ENCODE data around the gene RPL36AL.
A peak's percentile ranks its signal among the peaks of the same experiment; 100 is the strongest.

The RPL36AL gene

DNA sequence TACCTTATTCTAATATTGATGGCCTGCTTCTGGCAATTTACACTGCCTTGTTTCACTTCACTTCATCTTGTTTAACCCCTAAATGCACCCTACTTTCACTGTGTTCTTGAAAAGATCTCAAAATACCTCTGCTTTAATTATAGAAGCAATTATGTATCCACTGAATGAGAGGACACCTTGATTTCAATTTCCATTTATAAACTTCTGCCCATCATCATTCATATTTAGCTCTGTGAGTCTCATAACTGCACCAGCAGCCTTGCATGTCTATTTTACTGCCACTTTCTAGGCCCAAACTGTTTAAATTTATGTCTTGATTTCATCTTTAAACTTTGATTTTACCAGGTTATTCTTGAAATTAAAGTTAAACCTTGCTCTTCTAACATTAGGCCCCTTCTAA lies 21.7 kb upstream of the RPL36AL start:
- no peak overlapping the region for H3K4me3 ChIP-seq (ENCODE audit: severe bottlenecking)
- no peaks in the 10 kb centered on the region for H3K4me1 ChIP-seq (ENCODE audit: insufficient read depth, poor library complexity, severe bottlenecking)
- H3K9me3 ChIP-seq (ENCODE audit: severe bottlenecking), result no peaks in the 10 kb centered on the region
- H3K27me3 ChIP-seq (ENCODE audit: insufficient read depth, poor library complexity, severe bottlenecking), result no peaks in the 10 kb centered on the region
- no peak for DNase-seq (ENCODE audit: low spot score)
- TF ChIP-seq, protein P1, sequence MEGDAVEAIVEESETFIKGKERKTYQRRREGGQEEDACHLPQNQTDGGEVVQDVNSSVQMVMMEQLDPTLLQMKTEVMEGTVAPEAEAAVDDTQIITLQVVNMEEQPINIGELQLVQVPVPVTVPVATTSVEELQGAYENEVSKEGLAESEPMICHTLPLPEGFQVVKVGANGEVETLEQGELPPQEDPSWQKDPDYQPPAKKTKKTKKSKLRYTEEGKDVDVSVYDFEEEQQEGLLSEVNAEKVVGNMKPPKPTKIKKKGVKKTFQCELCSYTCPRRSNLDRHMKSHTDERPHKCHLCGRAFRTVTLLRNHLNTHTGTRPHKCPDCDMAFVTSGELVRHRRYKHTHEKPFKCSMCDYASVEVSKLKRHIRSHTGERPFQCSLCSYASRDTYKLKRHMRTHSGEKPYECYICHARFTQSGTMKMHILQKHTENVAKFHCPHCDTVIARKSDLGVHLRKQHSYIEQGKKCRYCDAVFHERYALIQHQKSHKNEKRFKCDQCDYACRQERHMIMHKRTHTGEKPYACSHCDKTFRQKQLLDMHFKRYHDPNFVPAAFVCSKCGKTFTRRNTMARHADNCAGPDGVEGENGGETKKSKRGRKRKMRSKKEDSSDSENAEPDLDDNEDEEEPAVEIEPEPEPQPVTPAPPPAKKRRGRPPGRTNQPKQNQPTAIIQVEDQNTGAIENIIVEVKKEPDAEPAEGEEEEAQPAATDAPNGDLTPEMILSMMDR (IDR thresholded peaks at IDR 0.05; ENCODE audit: poor library complexity, severe bottlenecking), result no peak
- ATAC-seq (ENCODE audit: low read depth), result no peak
- no peak overlapping the region for H3K27ac ChIP-seq (ENCODE audit: poor library complexity, severe bottlenecking)
- H3K36me3 ChIP-seq (ENCODE audit: low read depth), result peaks cover 59% of the 10 kb centered on the region

DNA sequence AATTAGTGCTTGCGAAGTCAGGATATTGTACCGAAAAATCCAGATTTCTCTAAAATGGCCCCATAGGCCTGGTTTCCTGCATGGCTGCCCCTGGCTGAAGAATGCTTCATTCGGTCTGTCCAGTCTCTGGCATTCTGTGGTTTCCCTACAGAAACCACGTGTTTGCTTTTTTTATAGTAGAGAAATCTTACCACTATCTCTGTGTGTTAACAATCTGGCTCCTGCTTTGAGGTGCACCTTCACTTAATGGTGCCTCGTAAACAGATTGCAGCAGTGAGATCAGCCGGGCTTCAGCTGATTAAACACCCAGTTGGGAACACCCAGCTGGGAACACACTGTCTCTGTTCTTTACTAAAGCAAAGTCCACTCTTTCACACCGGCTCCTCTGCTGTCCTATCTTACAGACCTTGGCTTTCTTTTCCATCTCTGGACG lies 21.3 kb upstream of the RPL36AL start:
- Histone ChIP-seq H3K36me3 (ENCODE audit: low read depth) (peaks cover 57% of the 10 kb centered on the region), H3K27ac (ENCODE audit: poor library complexity, severe bottlenecking) (no peak overlapping the region), H3K4me1 (ENCODE audit: insufficient read depth, poor library complexity, severe bottlenecking) (no peaks in the 10 kb centered on the region), H3K27me3 (ENCODE audit: insufficient read depth, poor library complexity, severe bottlenecking) (no peaks in the 10 kb centered on the region), H3K9me3 (ENCODE audit: severe bottlenecking) (no peaks in the 10 kb centered on the region), H3K4me3 (ENCODE audit: severe bottlenecking) (no peak overlapping the region)
- ATAC-seq (ENCODE audit: low read depth), result peak; percentile 40
- TF ChIP-seq, protein P1 (IDR thresholded peaks at IDR 0.05; ENCODE audit: poor library complexity, severe bottlenecking), result no peak
- no peak for DNase-seq (ENCODE audit: low spot score)

DNA sequence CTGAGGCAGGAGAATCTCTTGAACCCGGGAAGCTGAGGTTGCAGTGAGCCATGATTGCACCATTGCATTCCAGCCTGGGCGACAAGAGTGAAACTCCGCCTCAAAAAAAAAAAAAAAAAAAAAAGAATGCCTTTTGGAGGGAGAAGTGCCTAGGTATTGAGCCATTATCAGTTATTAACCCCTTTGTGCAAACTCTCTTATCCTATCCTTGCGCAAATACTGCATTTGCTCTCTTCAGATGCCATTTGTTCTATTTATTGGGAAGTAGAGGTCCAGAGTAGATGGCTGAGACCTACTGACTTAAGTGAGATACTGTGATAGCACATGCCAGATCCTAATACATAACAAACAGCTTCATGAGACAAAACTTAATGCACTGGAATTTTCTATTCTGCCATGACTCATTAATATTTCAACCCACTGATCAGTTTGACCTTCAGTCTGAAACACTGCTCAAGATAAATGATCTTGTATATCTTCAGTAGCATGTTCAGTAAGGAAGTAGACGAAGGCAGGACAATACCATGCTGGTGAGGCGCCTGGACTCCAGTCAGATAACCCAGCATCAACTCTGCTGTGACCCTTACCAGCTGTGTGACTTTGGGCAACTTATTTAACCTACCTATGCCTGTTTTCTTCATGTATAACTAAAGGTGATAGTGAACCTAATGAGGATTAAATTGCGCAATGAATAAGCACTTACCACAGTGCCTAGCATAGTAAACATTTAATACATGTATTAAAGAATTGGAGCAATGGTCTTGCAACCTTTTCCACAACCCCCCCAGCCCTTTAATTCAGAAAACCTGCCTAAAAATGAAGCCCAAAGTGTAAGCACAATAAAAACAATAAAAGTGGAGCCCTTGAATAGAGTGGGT lies 20.4 kb upstream of the RPL36AL start:
- H3K4me3 ChIP-seq (ENCODE audit: severe bottlenecking), result no peak overlapping the region
- TF ChIP-seq, protein P1 (IDR thresholded peaks at IDR 0.05; ENCODE audit: poor library complexity, severe bottlenecking), result no peak
- H3K27ac ChIP-seq (ENCODE audit: poor library complexity, severe bottlenecking), result no peak overlapping the region
- peaks cover 57% of the 10 kb centered on the region for H3K36me3 ChIP-seq (ENCODE audit: low read depth)
- no peaks in the 10 kb centered on the region for H3K4me1 ChIP-seq (ENCODE audit: insufficient read depth, poor library complexity, severe bottlenecking)
- DNase-seq (ENCODE audit: low spot score) (no peak), ATAC-seq (ENCODE audit: low read depth) (peak; percentile 5; the same call in 2 of the 3 replicates)
- no peaks in the 10 kb centered on the region for H3K27me3 ChIP-seq (ENCODE audit: insufficient read depth, poor library complexity, severe bottlenecking)
- H3K9me3 ChIP-seq (ENCODE audit: severe bottlenecking), result no peaks in the 10 kb centered on the region

DNA sequence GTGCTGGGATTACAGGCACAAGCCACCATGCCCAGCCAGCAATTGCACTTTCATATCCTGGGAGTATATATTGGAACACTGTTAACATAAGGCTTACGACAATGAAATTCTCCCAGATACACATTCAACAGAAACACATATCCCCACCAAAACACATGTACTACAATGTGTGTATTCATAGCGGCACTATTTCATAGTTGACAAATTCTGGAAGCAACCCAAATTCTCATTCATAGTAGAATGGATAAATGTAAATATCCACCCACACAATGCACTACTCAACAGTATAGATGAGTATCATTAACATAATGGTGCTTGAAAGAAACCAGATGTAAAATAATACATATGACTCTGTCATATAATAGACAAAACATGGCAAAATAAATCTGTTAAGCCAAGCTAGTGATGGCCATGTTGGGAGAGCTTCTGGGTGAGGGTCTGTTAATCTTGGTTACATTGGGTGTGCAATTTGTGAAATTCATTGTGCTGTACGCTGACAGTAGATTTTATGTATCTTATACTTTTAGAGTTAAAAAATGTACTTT lies 17.2 kb upstream of the RPL36AL start:
- no peak overlapping the region for H3K27ac ChIP-seq (ENCODE audit: poor library complexity, severe bottlenecking)
- H3K4me1 ChIP-seq (ENCODE audit: insufficient read depth, poor library complexity, severe bottlenecking), result no peaks in the 10 kb centered on the region
- no peak for DNase-seq (ENCODE audit: low spot score)

More for the DNA sequence above, 17.2 kb upstream of the RPL36AL start:
- no peak overlapping the region for H3K4me3 ChIP-seq (ENCODE audit: severe bottlenecking)
- no peak for ATAC-seq (ENCODE audit: low read depth)
- H3K36me3 ChIP-seq (ENCODE audit: low read depth), result peaks cover 44% of the 10 kb centered on the region
- H3K27me3 ChIP-seq (ENCODE audit: insufficient read depth, poor library complexity, severe bottlenecking), result no peaks in the 10 kb centered on the region
- TF ChIP-seq, protein P1 (IDR thresholded peaks at IDR 0.05; ENCODE audit: poor library complexity, severe bottlenecking), result no peak
- H3K9me3 ChIP-seq (ENCODE audit: severe bottlenecking), result no peaks in the 10 kb centered on the region
